ENCODE results near the gene MDM1.

GRCh38 chr12:68290126-68290525, 42.0 kb downstream of the MDM1 start:
- TF ChIP-seq POLR2A (IDR thresholded peaks at IDR 0.05) (no peak), EP300 (IDR thresholded peaks at IDR 0.05; ENCODE audit: low read depth) (no peak), POLR2AphosphoS5 (IDR thresholded peaks at IDR 0.05) (no peak)
